Mononuclear cell (primary cell): ENCODE measurements around the gene CLMN. TPM values are rescaled to one million over a fixed set of nuclear protein-coding genes. Genes with fewer than 3 reads are reported as not detected.

Source experiments
- H3K27me3 ChIP-seq: 2 replicates; pipeline ENCODE4 v1.6.0; 2011; ENCODE audit warnings: low read length, control low read depth; ENCODE audit not compliant: insufficient read depth
- H3K4me1 ChIP-seq: 2 replicates; pipeline ENCODE4 v1.5.1; 2011; ENCODE audit warnings: mild to moderate bottlenecking, low read length, control low read depth; ENCODE audit not compliant: insufficient read depth
- H3K4me3 ChIP-seq: 2 replicates; pipeline ENCODE4 v1.5.1; 2011; ENCODE audit warnings: mild to moderate bottlenecking, low read length, moderate library complexity
- H3K9me3 ChIP-seq: 2 replicates; pipeline ENCODE4 v1.5.1; 2011; ENCODE audit warnings: low read depth, mild to moderate bottlenecking, control low read depth, low read length
- total RNA-seq: library from RNA; depleted of rRNA; stranded (reverse); fragments of >200 nt; gene quantifications from one replicate; pipeline ENCODE4 v1.2.3, GENCODE V29; 2012

CLMN gene
- total RNA-seq, 1 donor: 9.0 TPM

- H3K27me3 ChIP-seq: no peaks in the 10 kb centered on the region
These were observed 13.8 kb downstream of the CLMN start for GRCh38 chr14:95305940-95306339.

GRCh38 chr14:95305145-95305544 lies 14.6 kb downstream of the CLMN start:
- H3K4me1 ChIP-seq: no peaks in the 10 kb centered on the region
- no peaks in the 10 kb centered on the region for H3K27me3 ChIP-seq
- no peaks in the 10 kb centered on the region for H3K9me3 ChIP-seq
- no peak overlapping the region for H3K4me3 ChIP-seq

More at GRCh38 chr14:95305940-95306339, 13.8 kb downstream of the CLMN start:
- no peaks in the 10 kb centered on the region for H3K4me1 ChIP-seq
- H3K9me3 ChIP-seq: no peaks in the 10 kb centered on the region
- H3K4me3 ChIP-seq: no peak overlapping the region

- no peak overlapping the region for H3K4me3 ChIP-seq
- H3K27me3 ChIP-seq: no peaks in the 10 kb centered on the region
- no peaks in the 10 kb centered on the region for H3K4me1 ChIP-seq
- no peaks in the 10 kb centered on the region for H3K9me3 ChIP-seq
These were observed 15.4 kb downstream of the CLMN start for GRCh38 chr14:95304342-95304741.

GRCh38 chr14:95303552-95303951 lies 16.2 kb downstream of the CLMN start:
- Histone ChIP-seq H3K9me3 (no peaks in the 10 kb centered on the region), H3K4me3 (no peak overlapping the region), H3K27me3 (no peaks in the 10 kb centered on the region), H3K4me1 (no peaks in the 10 kb centered on the region)

GRCh38 chr14:95302667-95303506 lies 16.8 kb downstream of the CLMN start:
- H3K9me3 ChIP-seq: no peaks in the 10 kb centered on the region
- H3K27me3 ChIP-seq: no peaks in the 10 kb centered on the region
- H3K4me1 ChIP-seq: no peaks in the 10 kb centered on the region
- H3K4me3 ChIP-seq: no peak overlapping the region

GRCh38 chr14:95301527-95302187 lies 18.1 kb downstream of the CLMN start:
- Histone ChIP-seq H3K4me3 (no peak overlapping the region), H3K9me3 (no peaks in the 10 kb centered on the region)

GRCh38 chr14:95300697-95301526 lies 18.8 kb downstream of the CLMN start:
- H3K4me3 ChIP-seq: no peak overlapping the region
- H3K4me1 ChIP-seq: no peaks in the 10 kb centered on the region
- H3K27me3 ChIP-seq: no peaks in the 10 kb centered on the region
- no peaks in the 10 kb centered on the region for H3K9me3 ChIP-seq

More at GRCh38 chr14:95301527-95302187, 18.1 kb downstream of the CLMN start:
- no peaks in the 10 kb centered on the region for H3K4me1 ChIP-seq
- no peaks in the 10 kb centered on the region for H3K27me3 ChIP-seq

- Histone ChIP-seq H3K9me3 (no peaks in the 10 kb centered on the region), H3K4me3 (no peak overlapping the region), H3K27me3 (no peaks in the 10 kb centered on the region), H3K4me1 (no peaks in the 10 kb centered on the region)
These were observed 19.6 kb downstream of the CLMN start for GRCh38 chr14:95300002-95300696.

DNA sequence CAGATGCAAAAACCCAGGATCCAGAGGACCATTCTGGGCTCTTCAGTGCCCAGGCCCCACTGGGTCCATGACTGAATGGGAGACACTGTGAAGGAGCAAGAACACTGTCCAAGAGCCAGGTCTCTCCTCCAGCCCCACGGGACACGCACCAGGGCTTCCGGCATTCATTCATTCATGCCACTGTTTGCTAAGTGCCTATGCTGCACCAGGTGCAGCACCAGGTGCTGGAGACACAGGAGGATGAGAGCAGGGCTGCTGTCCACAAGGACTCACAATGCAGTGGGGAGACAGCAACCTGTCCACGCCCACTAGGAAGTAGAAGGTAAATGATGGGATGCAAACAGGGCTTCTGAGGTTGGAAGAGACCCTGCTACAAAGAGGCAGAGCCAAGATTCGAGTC lies 20.4 kb downstream of the CLMN start:
- no peaks in the 10 kb centered on the region for H3K4me1 ChIP-seq
- H3K27me3 ChIP-seq: no peaks in the 10 kb centered on the region
- H3K4me3 ChIP-seq: no peak overlapping the region
- H3K9me3 ChIP-seq: no peaks in the 10 kb centered on the region

DNA sequence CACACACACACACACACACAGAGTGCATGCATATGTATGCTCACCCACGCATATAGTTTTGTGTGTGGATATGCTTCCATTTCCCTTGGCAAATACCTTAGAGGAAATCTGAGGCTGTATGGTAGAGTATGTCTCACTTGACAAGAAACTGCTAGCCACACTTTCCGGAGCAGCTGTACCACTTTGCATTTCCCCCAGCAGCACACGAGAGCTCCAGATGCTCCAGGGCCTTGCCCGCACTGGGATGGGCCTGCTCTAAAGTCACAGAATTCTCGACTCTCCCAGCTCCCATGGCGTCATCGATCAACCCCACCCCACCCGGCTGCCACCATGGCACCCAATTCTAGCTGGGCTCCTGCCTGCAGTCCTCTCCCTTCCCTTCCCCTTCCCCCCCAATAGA lies 21.9 kb downstream of the CLMN start:
- Histone ChIP-seq H3K4me3 (no peak overlapping the region), H3K4me1 (no peaks in the 10 kb centered on the region), H3K9me3 (no peaks in the 10 kb centered on the region), H3K27me3 (no peaks in the 10 kb centered on the region)

DNA sequence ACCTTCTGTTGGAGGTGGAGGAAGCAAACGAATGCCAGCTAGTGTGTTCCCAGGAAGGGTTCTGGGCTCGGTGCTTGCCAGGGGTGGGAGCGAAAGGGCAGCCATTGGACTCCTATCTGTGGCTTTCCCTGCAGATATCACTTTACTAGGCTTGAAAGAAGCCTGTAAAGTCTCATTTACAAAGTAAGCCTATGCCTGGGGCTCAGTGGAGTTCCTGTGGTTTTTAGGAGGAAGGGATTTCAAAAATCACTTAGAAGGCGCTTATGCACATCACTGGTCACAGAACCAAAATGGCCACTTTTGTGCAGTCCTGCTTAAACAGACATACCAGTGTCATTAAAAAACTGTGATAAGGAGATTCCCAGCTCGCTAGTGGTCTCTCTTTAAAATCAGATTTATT lies 22.7 kb downstream of the CLMN start:
- Histone ChIP-seq H3K4me3 (no peak overlapping the region), H3K9me3 (no peaks in the 10 kb centered on the region), H3K27me3 (no peaks in the 10 kb centered on the region), H3K4me1 (peaks cover under 1% of the 10 kb centered on the region)

DNA sequence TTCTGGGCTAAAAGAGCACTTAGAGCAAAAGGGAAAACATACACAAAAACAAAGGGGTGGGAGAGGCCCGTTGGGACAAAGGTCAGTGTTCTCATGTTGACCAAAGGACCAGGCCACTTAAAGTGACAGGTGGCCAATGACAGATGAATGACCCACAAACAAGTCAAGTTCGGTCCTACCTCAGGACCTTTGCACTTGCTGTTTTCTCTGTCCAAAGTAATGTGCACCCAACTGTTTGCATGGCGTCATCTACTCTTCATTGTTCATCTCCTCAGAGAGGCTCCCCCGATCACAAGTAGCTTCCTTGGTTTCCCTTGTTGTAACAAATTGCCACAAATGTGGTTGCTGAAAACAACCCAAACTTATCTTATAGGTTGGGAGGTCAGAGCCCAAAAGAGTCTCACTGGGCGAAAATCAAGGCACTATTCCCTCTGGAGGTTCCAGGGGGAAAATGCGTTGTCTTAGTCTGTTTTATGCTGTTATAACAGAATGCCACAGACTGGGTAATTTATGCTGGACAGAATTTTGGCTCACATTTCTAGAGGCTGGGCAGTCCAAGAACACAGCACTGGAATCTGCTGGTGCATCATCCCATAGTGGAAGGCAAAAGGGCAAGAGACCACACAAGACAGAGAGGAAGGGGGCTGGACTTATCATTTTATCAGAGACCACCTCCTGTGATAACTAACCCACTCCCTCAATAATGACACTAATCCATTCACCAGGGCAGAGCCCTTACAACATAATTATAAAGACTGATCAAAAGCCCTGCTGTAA lies 23.9 kb downstream of the CLMN start:
- Histone ChIP-seq H3K4me1 (peaks cover 10% of the 10 kb centered on the region), H3K9me3 (no peaks in the 10 kb centered on the region), H3K4me3 (no peak overlapping the region), H3K27me3 (no peaks in the 10 kb centered on the region)

DNA sequence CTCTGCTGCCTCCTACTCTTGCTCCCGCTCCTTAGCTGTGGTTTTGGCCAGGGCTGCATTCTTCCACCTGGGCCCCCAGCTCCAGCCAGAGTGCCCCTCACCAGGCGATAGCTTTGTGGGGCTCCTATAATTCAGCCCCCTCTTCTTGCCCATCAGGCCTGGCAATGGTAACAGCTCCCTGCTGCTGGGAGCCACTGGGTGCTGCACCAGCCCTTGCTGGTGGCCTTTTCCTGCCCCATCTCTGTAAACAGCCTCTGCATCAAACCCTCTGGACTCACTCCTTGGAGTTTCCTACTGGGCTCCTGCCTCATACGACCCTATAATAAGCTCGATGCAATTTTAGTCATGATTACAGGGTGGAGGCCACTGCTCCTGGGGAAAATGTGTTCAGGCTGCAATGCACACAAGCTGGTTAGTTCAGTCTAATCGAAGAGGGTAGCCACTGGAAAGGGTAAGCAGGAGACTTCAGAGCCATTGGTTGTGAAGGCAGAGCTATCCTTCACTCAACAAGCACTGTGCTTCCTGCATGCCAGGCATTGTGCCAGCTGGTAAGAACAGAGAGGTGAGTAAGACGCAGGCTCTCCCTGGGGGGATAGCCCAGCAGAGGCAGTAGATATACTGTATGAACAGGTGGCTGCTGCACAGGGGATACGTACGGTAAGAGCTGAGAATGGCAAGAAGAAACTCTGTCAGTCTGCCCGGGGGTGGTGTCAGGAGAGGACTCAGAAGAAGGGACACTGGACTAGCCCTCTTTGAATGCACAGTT lies 24.7 kb downstream of the CLMN start:
- no peaks in the 10 kb centered on the region for H3K27me3 ChIP-seq
- H3K4me1 ChIP-seq: peaks cover 10% of the 10 kb centered on the region
- no peaks in the 10 kb centered on the region for H3K9me3 ChIP-seq
- no peak overlapping the region for H3K4me3 ChIP-seq
